Skin epidermis (tissue), 12 donors: ENCODE data around the gene SYNGR4.
"Not testable (repeated sequence)": the region's sequence is repeated elsewhere in the genome, so short reads cannot be mapped to it uniquely, and the experiment has no call there.

Source experiments
- H3K27ac ChIP-seq, 21 experiments: fragments of 200-600 bp; sonication (generic) in 11 of 21; one replicate each; pipeline ENCODE4 v1.5.0; 2020; ENCODE audit warnings: mild to moderate bottlenecking in 3 of 21, inconsistent platforms in 2 of 21, moderate library complexity in 2 of 21
- H3K4me3 ChIP-seq, 7 experiments: fragments of 200-600 bp; sonication (generic) in 2 of 7; one replicate each; pipeline ENCODE4 v1.5.0; 2020; ENCODE audit warnings: inconsistent platforms in 2 of 7, mild to moderate bottlenecking in 2 of 7, moderate library complexity in 1 of 7

The SYNGR4 gene, protein sequence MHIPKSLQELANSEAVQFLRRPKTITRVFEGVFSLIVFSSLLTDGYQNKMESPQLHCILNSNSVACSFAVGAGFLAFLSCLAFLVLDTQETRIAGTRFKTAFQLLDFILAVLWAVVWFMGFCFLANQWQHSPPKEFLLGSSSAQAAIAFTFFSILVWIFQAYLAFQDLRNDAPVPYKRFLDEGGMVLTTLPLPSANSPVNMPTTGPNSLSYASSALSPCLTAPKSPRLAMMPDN

DNA sequence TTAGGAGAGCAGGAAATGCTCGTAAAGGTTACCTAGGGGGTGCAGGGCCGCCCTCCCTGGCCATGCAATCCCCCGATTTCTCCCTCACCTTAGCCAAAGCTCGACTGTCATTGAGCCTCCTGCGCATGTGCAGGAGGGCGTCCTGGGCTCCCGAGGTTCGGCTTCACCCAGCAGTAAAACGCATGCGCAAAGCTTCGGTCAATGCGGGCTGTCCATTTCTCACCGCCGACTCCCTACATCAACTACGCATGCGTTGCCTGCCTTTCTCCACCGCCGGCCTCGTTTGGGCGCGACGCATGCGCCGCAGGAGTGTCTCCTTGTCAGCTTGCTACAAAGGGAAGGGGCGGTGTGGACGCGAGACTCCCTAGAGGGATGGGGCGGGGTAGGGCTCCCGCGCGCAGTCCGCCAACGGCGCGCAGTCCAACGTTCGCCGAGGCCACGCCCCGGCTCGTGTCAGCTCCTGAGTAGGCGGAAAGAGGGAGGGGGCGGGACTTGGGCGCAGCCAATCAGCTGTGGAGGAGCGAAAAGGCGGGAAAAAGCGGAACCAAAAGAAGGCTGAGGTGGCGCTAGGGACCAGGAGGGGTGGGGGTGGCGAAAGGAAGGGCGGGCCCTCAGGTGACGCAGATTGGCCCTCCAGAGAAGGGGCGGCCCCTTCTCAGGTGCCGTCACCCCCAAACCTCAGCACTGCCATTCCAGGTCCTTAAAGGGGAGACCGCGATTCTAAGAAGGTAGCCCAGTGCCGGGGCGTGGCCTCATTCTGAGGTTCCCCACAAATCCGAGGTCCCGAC, at the start of gene SYNGR4, which contains the start of gene TMEM143:
Gene SYNGR4, plus strand, starts transcription at position 558 of the 788 bp plus-strand sequence. CDS start 1,476 bp downstream, outside the sequence.
Gene TMEM143, minus strand, starts transcription at position 131 of the 788 bp plus-strand sequence. Its CDS starts 20 bp downstream, at position 111.
- peak within 1 kb of the TSS; percentile 40 to 63 (median 51) for H3K4me3 ChIP-seq
- H3K27ac ChIP-seq = peak within 1 kb of the TSS; percentile 57 to 98 (median 91)

DNA sequence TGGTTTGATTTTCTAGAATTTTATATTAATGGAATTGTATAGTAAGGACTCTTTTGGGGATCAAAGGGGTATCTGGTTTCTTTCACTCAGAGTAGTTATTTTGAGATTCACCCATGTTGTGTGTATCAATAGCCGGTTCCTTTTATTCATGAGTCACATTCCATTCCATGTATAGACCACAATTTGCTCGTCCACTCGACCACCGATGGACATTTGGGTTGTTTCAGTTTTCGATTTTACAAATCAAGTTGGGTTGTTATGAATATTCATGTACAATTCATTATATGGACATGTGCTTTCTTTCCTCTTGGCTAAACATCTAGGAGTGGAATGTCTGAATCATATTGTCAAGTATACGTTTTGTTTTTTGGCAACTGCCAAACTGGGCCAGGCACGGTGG, 48.5 kb upstream of the SYNGR4 start:
- Histone ChIP-seq H3K4me3 (no peak overlapping the region), H3K27ac (no peak overlapping the region)

DNA sequence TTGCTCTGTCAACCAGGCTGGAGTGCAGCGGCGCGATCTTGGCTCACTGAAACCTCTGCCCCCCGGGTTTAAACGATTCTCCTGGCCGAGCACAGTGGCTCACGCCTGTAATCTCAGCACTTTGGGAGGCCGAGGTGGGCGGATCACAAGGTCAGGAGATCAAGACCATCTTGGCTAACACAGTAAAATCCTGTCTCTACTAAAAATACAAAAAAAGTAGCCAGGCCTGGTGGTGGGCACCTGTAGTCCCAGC, 46.5 kb upstream of the SYNGR4 start:
- H3K27ac ChIP-seq = peak overlapping the region in 1 of 21 experiments; percentile 28
- H3K4me3 ChIP-seq = not testable (repeated sequence)

DNA sequence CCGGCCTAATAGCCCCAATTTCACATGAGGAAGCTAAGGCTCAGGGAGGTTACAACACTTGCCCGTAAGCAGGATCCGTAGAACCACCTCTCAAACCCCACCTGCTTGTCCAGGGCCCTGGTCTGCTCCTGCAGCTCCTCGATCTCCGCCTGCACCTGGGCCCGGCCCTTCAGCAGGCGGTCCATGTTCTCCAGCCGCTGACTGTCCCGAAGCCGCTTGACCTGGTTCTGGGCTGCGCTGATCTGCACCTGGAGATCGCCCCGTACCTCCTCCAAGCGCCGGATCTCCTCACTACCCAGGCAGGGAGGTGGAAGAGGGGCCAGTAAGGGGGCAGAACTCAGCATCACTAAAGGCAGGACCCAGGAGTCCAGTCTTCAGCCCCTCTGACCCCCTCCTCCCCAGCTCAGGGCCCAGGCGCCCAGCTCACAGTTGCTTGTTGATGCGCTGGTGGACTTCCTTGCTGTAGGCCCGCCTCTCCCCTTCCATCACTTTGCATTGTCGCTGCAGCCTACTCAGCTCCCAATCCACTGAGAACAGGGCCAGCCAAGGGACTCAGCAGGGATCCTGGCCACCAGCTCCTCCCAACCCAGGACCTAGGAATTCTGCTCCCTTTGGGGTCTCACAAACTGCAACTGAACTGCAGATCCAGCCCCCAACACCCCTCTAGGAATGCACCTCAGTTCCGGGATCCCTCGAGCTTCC, 45.7 kb upstream of the SYNGR4 start:
- H3K27ac ChIP-seq = no peak overlapping the region
- no peak overlapping the region for H3K4me3 ChIP-seq

DNA sequence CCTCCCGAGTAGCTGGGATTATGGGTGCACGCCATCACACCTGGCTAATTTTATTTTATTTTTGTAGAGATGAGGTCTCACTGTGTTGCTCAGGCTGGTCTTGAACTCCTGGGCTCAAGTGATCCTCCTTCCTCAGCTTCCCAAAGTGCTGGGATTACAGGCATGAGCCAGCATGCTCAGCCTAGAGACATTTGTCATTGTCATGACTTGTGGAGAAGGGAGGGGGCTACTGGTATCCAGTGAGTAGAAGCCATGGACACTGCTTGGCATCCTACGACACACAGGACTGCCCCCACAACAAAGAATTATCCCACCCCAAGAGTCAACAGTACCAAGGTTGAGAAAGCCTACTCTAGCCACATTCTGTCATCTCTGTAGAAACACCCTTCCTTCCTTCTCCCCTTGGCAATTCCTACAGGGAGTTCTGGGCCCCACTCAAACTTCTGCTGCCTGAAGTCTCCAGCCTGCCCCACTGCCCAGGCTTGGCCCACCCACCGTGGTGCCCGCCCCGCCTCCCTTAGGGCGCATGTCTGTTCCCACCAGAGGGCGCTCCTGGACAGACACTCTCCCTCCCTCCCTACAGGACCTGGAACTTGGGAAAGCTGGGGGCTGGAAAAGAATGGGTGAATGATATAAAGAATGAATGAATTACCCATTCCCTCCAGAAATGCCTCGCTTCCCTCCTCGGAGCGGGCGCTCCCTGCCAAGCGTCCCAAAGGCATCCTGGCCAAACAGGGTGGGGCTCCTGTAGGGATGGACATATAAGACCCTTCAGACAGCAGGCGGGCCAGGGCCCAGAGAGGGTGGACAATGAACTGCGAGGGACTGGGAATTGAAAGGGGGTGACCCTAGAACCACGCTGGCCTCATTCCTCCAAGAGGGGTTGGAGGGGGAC, 44.3 kb upstream of the SYNGR4 start:
- no peak overlapping the region for H3K4me3 ChIP-seq
- H3K27ac ChIP-seq = peak overlapping the region in 9 of 21 experiments; percentile 10 to 100 (median 47)

DNA sequence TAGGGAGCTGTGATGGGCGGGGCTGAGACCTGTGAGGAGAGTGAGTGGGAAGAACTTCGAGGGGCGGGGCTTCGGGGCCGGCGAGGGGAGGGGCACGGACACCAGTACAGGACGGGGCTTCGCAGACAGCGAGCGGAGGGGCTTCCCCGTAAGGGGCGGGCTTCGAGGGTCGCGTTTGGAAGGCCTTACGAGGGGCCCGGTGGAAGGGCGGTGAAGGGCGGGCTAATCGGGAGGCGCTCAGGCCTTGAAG, 42.9 kb upstream of the SYNGR4 start:
- peak overlapping the region; percentile 43 to 61 (median 50) for H3K4me3 ChIP-seq

DNA sequence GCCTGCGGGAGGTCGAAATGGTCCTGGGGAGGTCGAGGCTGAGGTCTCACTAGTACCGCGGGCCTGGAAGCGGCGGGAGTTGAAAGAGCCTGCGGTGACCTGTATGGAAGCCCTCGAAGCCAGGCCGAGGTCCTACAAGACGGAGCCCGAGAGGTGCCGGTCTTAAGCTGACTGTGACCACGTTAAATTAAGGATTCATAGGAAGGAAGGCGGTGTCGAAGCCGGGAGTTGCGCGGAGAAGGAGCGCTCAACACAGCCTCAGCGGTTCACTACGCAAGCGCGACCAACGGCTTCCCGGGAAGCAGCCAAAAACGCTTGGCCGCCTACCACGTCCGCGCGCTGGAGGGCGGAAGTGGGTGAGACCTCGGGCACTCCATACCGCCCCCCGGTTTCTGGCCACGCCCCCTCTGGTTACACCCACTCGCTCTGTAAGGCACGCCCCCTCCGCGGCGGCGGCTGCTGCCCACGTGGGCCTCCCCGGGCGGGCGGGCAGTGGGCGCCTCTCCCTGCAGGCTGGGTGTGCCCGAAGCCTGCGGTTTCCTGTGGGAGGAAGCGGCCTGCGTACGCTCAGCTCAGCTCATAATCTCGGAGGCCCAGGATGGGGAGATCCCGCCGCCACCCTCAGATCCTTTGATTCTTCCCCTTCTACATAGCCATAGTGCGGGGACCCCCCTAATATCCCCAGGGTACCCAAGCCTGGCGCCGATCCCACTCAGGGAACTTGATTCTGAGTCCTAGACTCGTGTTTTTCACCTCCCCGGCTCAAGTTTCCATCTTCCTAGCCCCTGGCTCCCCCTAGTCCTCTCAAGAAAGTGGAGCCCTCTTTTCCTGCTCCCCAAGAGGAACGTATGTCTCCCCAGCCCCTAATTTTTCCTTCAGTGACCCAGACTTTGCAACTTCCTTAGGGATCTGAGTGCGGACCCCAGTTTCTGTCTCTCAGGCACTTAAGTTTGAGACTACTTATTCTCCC, 42.3 kb upstream of the SYNGR4 start:
- Histone ChIP-seq H3K27ac (peak overlapping the region; percentile 85 to 100 (median 97)), H3K4me3 (peak overlapping the region; percentile 43 to 61 (median 50))

More for the DNA sequence above, 42.9 kb upstream of the SYNGR4 start:
- H3K27ac ChIP-seq = peak overlapping the region; percentile 85 to 100 (median 97)

DNA sequence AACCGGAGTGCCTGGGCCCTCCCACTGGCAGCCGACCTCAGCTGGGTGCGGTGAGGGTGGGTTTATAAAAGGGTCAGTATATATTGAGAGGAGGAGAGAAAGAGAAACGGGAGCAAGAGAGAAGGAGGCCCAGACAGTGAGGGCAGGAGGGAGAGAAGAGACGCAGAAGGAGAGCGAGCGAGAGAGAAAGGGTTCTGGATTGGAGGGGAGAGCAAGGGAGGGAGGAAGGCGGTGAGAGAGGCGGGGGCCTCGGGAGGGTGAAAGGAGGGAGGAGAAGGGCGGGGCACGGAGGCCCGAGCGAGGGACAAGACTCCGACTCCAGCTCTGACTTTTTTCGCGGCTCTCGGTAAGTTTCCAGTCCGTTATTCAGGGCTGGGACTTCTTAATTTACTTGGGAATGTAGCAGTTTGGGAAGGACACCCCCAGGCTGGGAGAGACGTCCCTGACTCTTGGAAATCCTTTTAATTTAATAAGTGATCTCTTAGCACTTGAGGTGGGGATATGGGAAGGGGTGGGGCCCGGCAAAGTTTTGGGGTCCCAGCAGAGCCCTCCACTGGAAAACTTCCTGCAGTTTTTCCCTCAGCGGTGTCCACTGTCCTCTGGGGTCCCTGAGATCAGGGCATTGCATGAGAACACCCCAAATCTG, 38.8 kb upstream of the SYNGR4 start, which contains the start of gene EMP3:
Gene EMP3, plus strand, starts transcription at position 288 of the 646 bp plus-strand sequence. CDS start 1,293 bp downstream, outside the sequence.
- peak within 1 kb of the TSS; percentile 37 to 100 (median 92) for H3K27ac ChIP-seq
- peak within 1 kb of the TSS; percentile 45 to 60 (median 53) for H3K4me3 ChIP-seq

DNA sequence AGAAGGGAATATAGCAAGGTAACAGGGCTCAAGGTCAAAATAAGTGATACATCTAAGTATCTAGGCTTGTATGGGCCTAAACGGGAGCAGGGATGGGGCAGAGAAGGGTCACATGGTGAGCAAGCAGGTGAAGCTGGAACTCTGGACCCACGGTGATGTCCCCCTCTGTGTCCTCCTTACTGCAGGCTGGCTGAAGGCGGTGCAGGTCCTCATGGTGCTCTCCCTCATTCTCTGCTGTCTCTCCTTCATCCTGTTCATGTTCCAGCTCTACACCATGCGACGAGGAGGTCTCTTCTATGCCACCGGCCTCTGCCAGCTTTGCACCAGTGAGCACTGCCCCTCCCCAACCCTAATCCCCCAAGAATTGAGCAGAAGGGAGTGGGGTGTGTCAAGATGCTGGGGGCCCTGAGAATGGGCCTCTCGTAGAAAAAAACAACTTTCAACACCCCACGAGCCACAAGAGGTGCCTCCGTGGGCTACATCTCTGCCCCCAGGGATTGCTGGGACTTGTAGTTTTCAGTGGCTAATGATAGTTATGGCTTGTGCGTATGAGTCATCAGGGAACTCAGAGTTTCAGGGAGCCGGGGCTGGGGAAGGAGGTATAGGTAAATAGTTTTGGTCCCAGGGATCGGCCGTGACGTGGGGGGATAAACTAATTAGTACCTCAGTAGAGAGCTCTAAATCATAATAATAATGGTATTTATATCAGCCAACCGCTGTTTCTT, 34.8 kb upstream of the SYNGR4 start:
- peak overlapping the region in 2 of 7 experiments; percentile 44 to 47 for H3K4me3 ChIP-seq
- peak overlapping the region in 15 of 21 experiments; percentile 21 to 95 (median 86) for H3K27ac ChIP-seq

DNA sequence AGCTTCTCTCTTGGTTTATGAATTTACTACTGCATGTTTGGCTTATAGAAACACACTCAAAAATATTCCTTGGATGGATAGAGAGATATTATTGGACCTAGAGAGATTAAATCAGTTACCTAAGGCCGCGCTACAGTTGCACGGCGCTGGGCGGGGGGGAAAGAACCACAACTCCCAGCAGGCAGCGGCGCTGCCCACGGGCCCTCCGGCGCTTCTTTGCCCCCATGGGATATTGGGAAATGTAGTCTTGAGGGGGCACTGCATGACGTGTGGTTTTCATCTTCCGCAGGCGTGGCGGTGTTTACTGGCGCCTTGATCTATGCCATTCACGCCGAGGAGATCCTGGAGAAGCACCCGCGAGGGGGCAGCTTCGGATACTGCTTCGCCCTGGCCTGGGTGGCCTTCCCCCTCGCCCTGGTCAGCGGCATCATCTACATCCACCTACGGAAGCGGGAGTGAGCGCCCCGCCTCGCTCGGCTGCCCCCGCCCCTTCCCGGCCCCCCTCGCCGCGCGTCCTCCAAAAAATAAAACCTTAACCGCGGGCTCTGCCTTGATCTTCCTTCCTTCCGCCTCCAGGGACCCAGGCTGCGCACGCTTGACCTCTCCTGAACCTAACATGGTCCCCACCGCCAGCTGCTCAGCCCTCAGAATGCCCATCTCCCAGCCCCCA, 34.0 kb upstream of the SYNGR4 start:
- H3K27ac ChIP-seq = peak overlapping the region; percentile 33 to 95 (median 82)

DNA sequence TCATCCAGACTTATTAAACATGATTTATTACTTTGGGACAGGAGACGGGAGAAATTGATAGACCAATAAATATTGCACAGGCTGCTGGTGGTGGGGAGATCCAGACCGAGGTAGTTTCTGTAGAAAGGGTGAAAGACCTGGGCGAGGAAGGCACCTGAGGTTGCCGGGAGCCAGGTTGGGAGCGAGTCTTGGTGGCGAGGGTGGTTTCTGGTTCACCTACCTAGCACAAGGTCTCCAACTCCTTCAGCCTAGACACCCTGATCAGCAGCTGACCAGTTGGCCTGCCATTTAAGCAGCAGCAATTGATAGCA, 31.9 kb upstream of the SYNGR4 start:
- H3K27ac ChIP-seq = peak overlapping the region in 18 of 21 experiments; percentile 14 to 94 (median 80)
- peak overlapping the region in 5 of 7 experiments; percentile 20 to 43 (median 41) for H3K4me3 ChIP-seq

More for the DNA sequence above, 34.0 kb upstream of the SYNGR4 start:
- peak overlapping the region; percentile 26 to 53 (median 42) for H3K4me3 ChIP-seq

DNA sequence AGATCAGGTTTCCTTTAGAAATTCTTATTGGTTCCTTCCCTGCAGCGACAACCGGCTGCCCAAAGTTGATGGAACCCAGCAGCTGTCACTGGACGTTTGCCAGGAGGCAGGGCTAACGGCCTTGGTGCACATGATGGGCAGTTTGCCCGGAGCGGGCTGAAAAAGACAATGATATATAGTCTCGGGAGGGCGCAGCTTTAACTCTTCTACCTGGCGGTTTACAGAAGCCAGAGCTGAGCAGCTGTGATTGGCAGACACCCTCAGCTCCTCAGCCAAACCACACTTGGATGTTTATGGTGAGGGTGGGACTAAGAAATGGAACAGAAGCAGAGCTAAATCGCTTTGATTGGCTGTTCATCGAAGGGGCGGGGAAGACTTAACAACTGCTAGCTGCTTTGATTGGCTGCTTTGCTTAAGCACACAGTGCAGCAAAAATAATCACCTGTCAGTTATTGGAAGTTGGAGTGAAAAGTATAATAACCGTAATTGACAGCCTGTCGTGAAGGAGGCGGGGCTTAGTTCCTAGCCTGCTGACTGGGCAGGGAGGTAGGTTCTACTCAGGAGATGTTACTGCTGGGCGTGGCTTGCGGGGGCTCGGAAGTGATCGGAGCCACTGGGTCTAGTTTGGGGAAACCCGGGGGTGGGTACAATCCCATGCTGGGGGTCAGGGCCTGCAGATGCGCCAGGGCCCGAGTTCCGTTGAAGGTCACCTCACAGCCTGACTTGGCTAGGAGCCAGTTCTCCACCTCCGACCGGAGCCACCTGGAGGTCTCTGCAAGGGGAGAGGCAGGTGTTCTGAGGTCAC, 31.3 kb upstream of the SYNGR4 start:
- Histone ChIP-seq H3K4me3 (peak overlapping the region; percentile 39 to 51 (median 42)), H3K27ac (peak overlapping the region in 20 of 21 experiments; percentile 74 to 94 (median 86))

DNA sequence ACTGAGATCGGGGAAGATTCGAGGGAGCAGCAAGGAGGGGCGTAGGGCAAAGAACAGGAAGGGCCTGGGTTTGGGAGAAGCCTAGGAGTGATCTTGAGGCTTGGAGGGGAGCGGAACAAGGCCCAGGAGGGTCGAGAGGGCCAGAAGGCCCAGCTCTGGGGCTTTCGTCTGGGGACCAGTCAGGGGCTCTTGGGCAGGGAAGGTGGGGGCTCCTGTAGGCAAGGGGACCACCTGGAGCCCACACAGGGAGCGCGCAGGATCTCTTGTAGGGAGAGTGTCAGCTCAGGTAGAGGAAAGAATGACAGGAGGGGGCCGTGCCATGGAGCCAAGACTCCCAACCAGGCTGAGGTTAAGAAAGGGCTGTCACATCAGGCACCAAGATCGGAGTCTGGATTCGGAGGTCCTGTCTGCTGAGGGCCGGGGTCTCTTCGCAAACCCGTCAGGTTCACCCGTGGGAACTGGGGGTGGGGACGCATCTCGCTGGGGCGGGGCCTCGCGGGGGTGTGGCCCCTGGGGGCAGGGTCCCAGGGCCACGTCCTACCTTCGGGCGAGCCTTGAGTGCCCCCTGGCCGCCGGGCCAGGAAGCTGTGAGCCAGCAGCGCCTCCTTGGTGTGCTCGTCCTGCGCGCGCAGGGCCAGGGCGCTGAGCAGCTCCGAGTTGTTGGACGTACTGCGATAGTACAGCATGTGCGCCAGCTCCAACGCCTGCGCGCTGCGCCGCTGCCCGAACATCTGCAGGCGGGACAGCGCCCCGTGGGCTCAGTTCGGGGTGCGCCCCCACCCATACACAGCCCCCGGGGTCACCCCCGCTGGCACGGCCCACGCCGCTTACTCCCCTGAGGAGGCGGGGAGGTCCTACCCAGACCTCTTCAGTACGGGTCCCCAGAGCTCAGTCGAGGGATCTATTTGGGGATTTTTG, 30.4 kb upstream of the SYNGR4 start:
- H3K4me3 ChIP-seq = peak overlapping the region; percentile 39 to 51 (median 42)
- H3K27ac ChIP-seq = peak overlapping the region in 20 of 21 experiments; percentile 74 to 94 (median 86)

DNA sequence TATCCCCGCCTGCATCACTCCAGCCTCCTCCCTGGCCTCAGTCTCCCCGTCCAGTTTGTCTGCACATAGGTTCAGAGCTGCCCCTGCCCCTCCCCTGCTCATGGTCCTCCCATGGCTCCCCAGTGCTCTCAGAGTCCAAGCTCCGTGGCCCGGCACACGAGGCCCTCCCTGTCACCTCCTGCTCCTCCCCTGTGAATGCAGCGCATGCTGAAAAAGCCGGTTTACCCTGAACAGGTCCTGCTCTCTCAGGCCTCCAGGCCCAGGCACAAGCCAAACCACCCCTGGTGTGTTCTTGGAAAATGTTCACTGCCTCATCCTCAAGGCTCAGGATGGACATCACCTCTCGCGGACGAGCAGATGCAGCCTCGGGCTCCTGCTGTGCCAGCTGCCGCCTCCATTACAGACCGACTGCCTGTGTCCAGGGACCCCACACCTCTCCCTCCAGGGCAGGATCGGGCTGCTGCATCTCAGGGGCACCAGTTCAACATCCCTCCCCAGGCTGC, 25.9 kb upstream of the SYNGR4 start:
- H3K4me3 ChIP-seq = no peak overlapping the region
- no peak overlapping the region for H3K27ac ChIP-seq
